HepG2 (cell line): ENCODE results near the gene CA7. TPM values are rescaled to one million over a fixed set of nuclear protein-coding genes. Genes with fewer than 3 reads are reported as not detected.

Source experiments
- GTF2F1 ChIP-seq: fragments of 150-350 bp; IDR thresholded peaks from 2 replicates; pipeline ENCODE4 v1.6.1; 2014; ENCODE audit warnings: low read length
- HNF4A ChIP-seq: sonication (generic); formaldehyde crosslinking; IDR thresholded peaks from 2 replicates; pipeline ENCODE4 v1.4.0; 2020; ENCODE audit warnings: missing genetic modification reagents
- MTA3 ChIP-seq: sonication (generic); formaldehyde crosslinking; IDR thresholded peaks from 2 replicates; pipeline ENCODE4 v1.4.0; 2020; ENCODE audit warnings: missing genetic modification reagents
- NFE2L2 ChIP-seq: fragments of 150-350 bp; IDR thresholded peaks from 2 replicates; pipeline ENCODE4 v1.6.1; 2014; ENCODE audit warnings: low read length
- NPAS2 ChIP-seq: sonication (generic); formaldehyde crosslinking; IDR thresholded peaks from 2 replicates; pipeline ENCODE4 v1.8.0; 2022; ENCODE audit warnings: mild to moderate bottlenecking, missing genetic modification reagents, borderline replicate concordance
- PHF21A ChIP-seq: sonication (generic); formaldehyde crosslinking; IDR thresholded peaks from 2 replicates; pipeline ENCODE4 v1.5.0; 2020; ENCODE audit warnings: mild to moderate bottlenecking, missing genetic modification reagents
- RFXAP ChIP-seq: sonication (generic); formaldehyde crosslinking; IDR thresholded peaks from 2 replicates; pipeline ENCODE4 v1.4.0; 2020; ENCODE audit warnings: missing genetic modification reagents, borderline replicate concordance
- SAP130 ChIP-seq: IDR thresholded peaks from 2 replicates; pipeline ENCODE4 v1.6.1; 2016; ENCODE audit warnings: low read depth
- TCF7 ChIP-seq: sonication (generic); IDR thresholded peaks from 2 replicates; pipeline ENCODE4 v1.6.1; 2016; ENCODE audit warnings: antibody characterized with exemption, low read depth
- TGIF2 ChIP-seq: IDR thresholded peaks from 2 replicates; pipeline ENCODE4 v1.6.1; 2016; ENCODE audit warnings: control low read depth, missing compliant biosample characterization
- ZFP82 ChIP-seq: sonication (generic); formaldehyde crosslinking; IDR thresholded peaks from 2 replicates; pipeline ENCODE4 v1.5.1; 2020; ENCODE audit warnings: mild to moderate bottlenecking, missing genetic modification reagents, borderline replicate concordance
- ZNF136 ChIP-seq: sonication (generic); formaldehyde crosslinking; IDR thresholded peaks from 2 replicates; pipeline ENCODE4 v1.8.1; 2022; ENCODE audit warnings: low read depth, mild to moderate bottlenecking, moderate library complexity, missing genetic modification reagents
- ZNF557 ChIP-seq: sonication (generic); formaldehyde crosslinking; IDR thresholded peaks from 2 replicates; pipeline ENCODE4 v1.4.0; 2020; ENCODE audit warnings: missing genetic modification reagents
- ZNF563 ChIP-seq: sonication (generic); formaldehyde crosslinking; IDR thresholded peaks from 2 replicates; pipeline ENCODE4 v1.8.0; 2022; ENCODE audit warnings: mild to moderate bottlenecking, moderate library complexity, missing genetic modification reagents
- ZNF776 ChIP-seq: sonication (generic); formaldehyde crosslinking; IDR thresholded peaks from 2 replicates; pipeline ENCODE4 v1.4.0; 2020; ENCODE audit warnings: mild to moderate bottlenecking, missing genetic modification reagents
- polyA plus RNA-seq, 8 experiments: library from polyadenylated mRNA; depleted of rRNA in 3 of 8; stranded (reverse) in 7 of 8; unstranded in 1 of 8; fragments of >200 nt; fragmentation: Illumina TruSeq in 4 of 8; extraction: Trizol in 4 of 8; gene quantifications; 2 replicates each; pipeline versions ENCODE4 v1.2.1 to v1.2.3, GENCODE V29; 2011 to 2016; ENCODE audit warnings: low read depth in 4 of 8, missing spikeins in 1 of 8, mixed read lengths in 1 of 8; ENCODE audit not compliant: insufficient read depth in 1 of 8
- total RNA-seq, 5 experiments: library from RNA; depleted of rRNA; stranded (reverse); fragments of >200 nt; fragmentation: Illumina TruSeq; extraction: Trizol; gene quantifications; 2 replicates each; pipeline ENCODE4 v1.2.3, GENCODE V29; 2016; ENCODE audit warnings: low read depth in 1 of 5
- TF ChIP-seq, protein P1 (sequence below): IDR thresholded peaks from 2 replicates; pipeline ENCODE4 v1.6.1; 2012; ENCODE audit warnings: low read depth, low read length, improper control_type of control experiment
- TF ChIP-seq, protein P2 (sequence below): sonication (generic); formaldehyde crosslinking; IDR thresholded peaks from 2 replicates; pipeline ENCODE4 v1.4.0; 2020; ENCODE audit warnings: low read depth, mild to moderate bottlenecking, missing genetic modification reagents
- TF ChIP-seq, protein P3 (sequence below): sonication (generic); formaldehyde crosslinking; IDR thresholded peaks from 2 replicates; pipeline ENCODE4 v1.5.1; 2020; ENCODE audit warnings: missing genetic modification reagents, mild to moderate bottlenecking, borderline replicate concordance
- TF ChIP-seq, protein P4 (sequence below): sonication (generic); formaldehyde crosslinking; IDR thresholded peaks from 2 replicates; pipeline ENCODE4 v1.8.1; 2023; ENCODE audit warnings: missing genetic modification reagents, mild to moderate bottlenecking, borderline replicate concordance
- TF ChIP-seq, protein P5 (sequence below): sonication (generic); formaldehyde crosslinking; conservative IDR thresholded peaks from 2 replicates; pipeline ENCODE4 v1.4.0; 2020; ENCODE audit warnings: missing genetic modification reagents
- TF ChIP-seq, protein P6 (sequence below): sonication (generic); formaldehyde crosslinking; IDR thresholded peaks from 2 replicates; pipeline ENCODE4 v1.4.0; 2020; ENCODE audit warnings: missing genetic modification reagents, low read depth, mild to moderate bottlenecking, borderline replicate concordance
- TF ChIP-seq, protein P7 (sequence below): sonication (generic); formaldehyde crosslinking; IDR thresholded peaks from 2 replicates; pipeline ENCODE4 v1.4.0; 2020; ENCODE audit warnings: mild to moderate bottlenecking, missing genetic modification reagents

CA7 gene
- total and polyA plus RNA-seq, 2 of the 13 experiments (the other 11 are each of a cell fraction or from before 2014, with no cell fraction given): not detected

DNA sequence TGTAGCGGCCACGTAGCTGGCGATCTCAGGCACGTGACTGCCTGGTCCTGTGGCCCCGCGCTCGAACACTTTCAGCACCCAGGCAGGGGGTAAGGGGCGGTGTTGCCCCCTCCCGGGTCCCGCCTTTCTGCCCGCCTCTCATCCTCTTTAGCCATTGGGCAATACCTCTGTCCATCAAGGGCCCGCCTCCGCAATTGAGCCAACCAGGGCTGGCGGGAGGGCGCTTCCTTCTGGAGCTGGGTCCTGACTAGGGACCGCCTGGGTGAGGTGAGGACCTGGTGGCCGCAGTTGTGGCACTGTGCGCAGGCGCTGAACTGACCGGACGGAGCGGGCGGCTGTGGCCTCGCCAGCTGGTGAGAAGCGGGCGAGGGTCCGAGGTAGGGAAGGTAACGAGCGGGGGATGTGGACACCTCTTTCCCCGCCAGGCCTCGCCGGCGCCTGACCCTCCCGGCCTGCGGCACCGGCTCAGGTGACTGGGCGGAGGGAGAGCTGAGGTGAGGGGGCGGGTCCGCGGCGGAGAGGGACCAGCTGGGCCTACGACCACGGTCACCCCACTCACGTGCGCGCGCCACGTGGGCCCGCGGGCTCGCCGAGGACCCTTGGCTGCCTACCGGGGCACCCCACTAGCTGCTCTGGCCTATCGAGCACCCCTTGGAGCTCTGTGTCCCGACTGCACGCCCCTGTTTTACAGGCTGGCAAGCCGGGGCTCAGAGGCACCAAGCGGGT is 36.2 kb downstream of the CA7 start, which contains the start of gene PDP2 (continued):
- TF ChIP-seq, protein P1, sequence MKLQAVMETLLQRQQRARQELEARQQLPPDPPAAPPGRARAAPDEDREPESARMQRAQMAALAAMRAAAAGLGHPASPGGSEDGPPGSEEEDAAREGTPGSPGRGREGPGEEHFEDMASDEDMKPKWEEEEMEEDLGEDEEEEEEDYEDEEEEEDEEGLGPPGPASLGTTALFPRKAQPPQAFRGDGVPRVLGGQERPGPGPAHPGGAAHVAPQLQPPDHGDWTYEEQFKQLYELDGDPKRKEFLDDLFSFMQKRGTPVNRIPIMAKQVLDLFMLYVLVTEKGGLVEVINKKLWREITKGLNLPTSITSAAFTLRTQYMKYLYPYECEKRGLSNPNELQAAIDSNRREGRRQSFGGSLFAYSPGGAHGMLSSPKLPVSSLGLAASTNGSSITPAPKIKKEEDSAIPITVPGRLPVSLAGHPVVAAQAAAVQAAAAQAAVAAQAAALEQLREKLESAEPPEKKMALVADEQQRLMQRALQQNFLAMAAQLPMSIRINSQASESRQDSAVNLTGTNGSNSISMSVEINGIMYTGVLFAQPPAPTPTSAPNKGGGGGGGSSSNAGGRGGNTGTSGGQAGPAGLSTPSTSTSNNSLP: no peak
- peak; percentile 85 for TF ChIP-seq RFXAP (CRISPR knock-in tag)
- TF ChIP-seq, protein P2, sequence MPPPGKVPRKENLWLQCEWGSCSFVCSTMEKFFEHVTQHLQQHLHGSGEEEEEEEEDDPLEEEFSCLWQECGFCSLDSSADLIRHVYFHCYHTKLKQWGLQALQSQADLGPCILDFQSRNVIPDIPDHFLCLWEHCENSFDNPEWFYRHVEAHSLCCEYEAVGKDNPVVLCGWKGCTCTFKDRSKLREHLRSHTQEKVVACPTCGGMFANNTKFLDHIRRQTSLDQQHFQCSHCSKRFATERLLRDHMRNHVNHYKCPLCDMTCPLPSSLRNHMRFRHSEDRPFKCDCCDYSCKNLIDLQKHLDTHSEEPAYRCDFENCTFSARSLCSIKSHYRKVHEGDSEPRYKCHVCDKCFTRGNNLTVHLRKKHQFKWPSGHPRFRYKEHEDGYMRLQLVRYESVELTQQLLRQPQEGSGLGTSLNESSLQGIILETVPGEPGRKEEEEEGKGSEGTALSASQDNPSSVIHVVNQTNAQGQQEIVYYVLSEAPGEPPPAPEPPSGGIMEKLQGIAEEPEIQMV (CRISPR knock-in tag): peak; percentile 77; the same call in 1 of the 2 replicates
- TF ChIP-seq GTF2F1: no peak
- TF ChIP-seq NFE2L2: no peak
- TF ChIP-seq, protein P3, sequence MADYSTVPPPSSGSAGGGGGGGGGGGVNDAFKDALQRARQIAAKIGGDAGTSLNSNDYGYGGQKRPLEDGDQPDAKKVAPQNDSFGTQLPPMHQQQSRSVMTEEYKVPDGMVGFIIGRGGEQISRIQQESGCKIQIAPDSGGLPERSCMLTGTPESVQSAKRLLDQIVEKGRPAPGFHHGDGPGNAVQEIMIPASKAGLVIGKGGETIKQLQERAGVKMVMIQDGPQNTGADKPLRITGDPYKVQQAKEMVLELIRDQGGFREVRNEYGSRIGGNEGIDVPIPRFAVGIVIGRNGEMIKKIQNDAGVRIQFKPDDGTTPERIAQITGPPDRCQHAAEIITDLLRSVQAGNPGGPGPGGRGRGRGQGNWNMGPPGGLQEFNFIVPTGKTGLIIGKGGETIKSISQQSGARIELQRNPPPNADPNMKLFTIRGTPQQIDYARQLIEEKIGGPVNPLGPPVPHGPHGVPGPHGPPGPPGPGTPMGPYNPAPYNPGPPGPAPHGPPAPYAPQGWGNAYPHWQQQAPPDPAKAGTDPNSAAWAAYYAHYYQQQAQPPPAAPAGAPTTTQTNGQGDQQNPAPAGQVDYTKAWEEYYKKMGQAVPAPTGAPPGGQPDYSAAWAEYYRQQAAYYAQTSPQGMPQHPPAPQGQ (CRISPR knock-in tag): no peak
- TF ChIP-seq MTA3 (CRISPR knock-in tag): no peak
- peak; percentile 26; the same call in 1 of the 2 replicates for TF ChIP-seq ZNF557 (CRISPR knock-in tag)
- TF ChIP-seq, protein P4, sequence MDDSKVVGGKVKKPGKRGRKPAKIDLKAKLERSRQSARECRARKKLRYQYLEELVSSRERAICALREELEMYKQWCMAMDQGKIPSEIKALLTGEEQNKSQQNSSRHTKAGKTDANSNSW (CRISPR knock-in tag): peak; percentile 96; the same call in 1 of the 2 replicates
- no peak; the same call in 1 of the 2 replicates for TF ChIP-seq ZNF136
- TF ChIP-seq ZFP82: peak; percentile 93
- TF ChIP-seq NPAS2 (CRISPR knock-in tag): peak; percentile 71; the same call in 1 of the 2 replicates
- TF ChIP-seq HNF4A (CRISPR knock-in tag): 0 out of 2 replicates have a peak, but pooled peaks have one; percentile 30
- TF ChIP-seq SAP130 (CRISPR knock-in tag): peak; percentile 92
- TF ChIP-seq, protein P5, sequence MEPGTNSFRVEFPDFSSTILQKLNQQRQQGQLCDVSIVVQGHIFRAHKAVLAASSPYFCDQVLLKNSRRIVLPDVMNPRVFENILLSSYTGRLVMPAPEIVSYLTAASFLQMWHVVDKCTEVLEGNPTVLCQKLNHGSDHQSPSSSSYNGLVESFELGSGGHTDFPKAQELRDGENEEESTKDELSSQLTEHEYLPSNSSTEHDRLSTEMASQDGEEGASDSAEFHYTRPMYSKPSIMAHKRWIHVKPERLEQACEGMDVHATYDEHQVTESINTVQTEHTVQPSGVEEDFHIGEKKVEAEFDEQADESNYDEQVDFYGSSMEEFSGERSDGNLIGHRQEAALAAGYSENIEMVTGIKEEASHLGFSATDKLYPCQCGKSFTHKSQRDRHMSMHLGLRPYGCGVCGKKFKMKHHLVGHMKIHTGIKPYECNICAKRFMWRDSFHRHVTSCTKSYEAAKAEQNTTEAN (CRISPR knock-in tag): peak; percentile 85
- TF ChIP-seq ZNF563 (CRISPR knock-in tag): peak; percentile 98; the same call in 1 of the 2 replicates
- TF ChIP-seq TGIF2 (CRISPR knock-in tag): no peak; the same call in none of the 2 replicates
- TF ChIP-seq, protein P6, sequence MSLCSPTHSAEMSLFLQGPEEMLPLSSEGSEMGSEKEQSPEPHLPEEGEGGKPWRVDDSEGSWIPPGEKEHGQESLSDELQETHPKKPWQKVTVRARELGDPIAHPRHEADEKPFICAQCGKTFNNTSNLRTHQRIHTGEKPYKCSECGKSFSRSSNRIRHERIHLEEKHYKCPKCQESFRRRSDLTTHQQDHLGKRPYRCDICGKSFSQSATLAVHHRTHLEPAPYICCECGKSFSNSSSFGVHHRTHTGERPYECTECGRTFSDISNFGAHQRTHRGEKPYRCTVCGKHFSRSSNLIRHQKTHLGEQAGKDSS (CRISPR knock-in tag): peak; percentile 91
- no peak for TF ChIP-seq TCF7
- peak; percentile 73; the same call in 1 of the 2 replicates for TF ChIP-seq PHF21A (CRISPR knock-in tag)
- peak; percentile 97 for TF ChIP-seq ZNF776
- TF ChIP-seq, protein P7, sequence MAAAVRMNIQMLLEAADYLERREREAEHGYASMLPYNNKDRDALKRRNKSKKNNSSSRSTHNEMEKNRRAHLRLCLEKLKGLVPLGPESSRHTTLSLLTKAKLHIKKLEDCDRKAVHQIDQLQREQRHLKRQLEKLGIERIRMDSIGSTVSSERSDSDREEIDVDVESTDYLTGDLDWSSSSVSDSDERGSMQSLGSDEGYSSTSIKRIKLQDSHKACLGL (CRISPR knock-in tag): peak; percentile 99
